Measurements from ENCODE around the gene ATP13A4.

ATP13A4 gene

GRCh38 chr3:193496658-193497057, 58.0 kb downstream of the ATP13A4 start:
- DNase-seq, result no peak

GRCh38 chr3:193491026-193491425, 63.7 kb downstream of the ATP13A4 start:
- DNase-seq, result no peak

GRCh38 chr3:193490580-193490979, 64.1 kb downstream of the ATP13A4 start:
- no peak for DNase-seq

GRCh38 chr3:193489949-193490348, 64.7 kb downstream of the ATP13A4 start:
- DNase-seq, result no peak

GRCh38 chr3:193488741-193489140, 66.0 kb downstream of the ATP13A4 start:
- DNase-seq, result no peak

GRCh38 chr3:193483988-193484539, 70.6 kb downstream of the ATP13A4 start:
- no peak for DNase-seq

GRCh38 chr3:193481436-193481835, 73.3 kb downstream of the ATP13A4 start:
- no peak for DNase-seq

GRCh38 chr3:193474446-193474845, 80.2 kb downstream of the ATP13A4 start:
- DNase-seq, result no peak

GRCh38 chr3:193470710-193471109, 84.0 kb downstream of the ATP13A4 start:
- no peak for DNase-seq

GRCh38 chr3:193465992-193466608, 88.6 kb downstream of the ATP13A4 start:
- DNase-seq, result no peak

GRCh38 chr3:193464889-193465288, 89.8 kb downstream of the ATP13A4 start:
- DNase-seq, result no peak

- DNase-seq, result no peak
These were observed 97.2 kb downstream of the ATP13A4 start for GRCh38 chr3:193457526-193457925.

- DNase-seq, result peak; percentile 4
These were observed 102.4 kb downstream of the ATP13A4 start for GRCh38 chr3:193452338-193452737.

GRCh38 chr3:193451902-193452301, 102.8 kb downstream of the ATP13A4 start:
- no peak for DNase-seq

GRCh38 chr3:193446965-193447602, 107.6 kb downstream of the ATP13A4 start:
- DNase-seq, result no peak

- DNase-seq, result no peak
These were observed 115.3 kb downstream of the ATP13A4 start for GRCh38 chr3:193439423-193439822.

- DNase-seq, result no peak
These were observed 135.9 kb downstream of the ATP13A4 start for GRCh38 chr3:193418576-193419373.

- no peak for DNase-seq
These were observed 138.1 kb downstream of the ATP13A4 start for GRCh38 chr3:193416629-193417028.

GRCh38 chr3:193407688-193408087, 147.0 kb downstream of the ATP13A4 start:
- no peak for DNase-seq

GRCh38 chr3:193407112-193407511, 147.6 kb downstream of the ATP13A4 start:
- no peak for DNase-seq

- DNase-seq, result no peak
These were observed 151.4 kb downstream of the ATP13A4 start for GRCh38 chr3:193403307-193403706.

- DNase-seq, result no peak
These were observed 154.4 kb downstream of the ATP13A4 start for GRCh38 chr3:193400304-193400703.

- no peak for DNase-seq
These were observed 158.0 kb downstream of the ATP13A4 start for GRCh38 chr3:193396451-193397244.
